AML-193 (cell line): ENCODE data around the gene WFIKKN2.
A peak's percentile ranks its signal among the peaks of the same experiment; 100 is the strongest.

ENCODE experiments used
- DNase-seq, 2 experiments: peaks; one replicate each; lab custom pipeline; 2025; lab: John Stamatoyannopoulos, UW

WFIKKN2 gene

DNA sequence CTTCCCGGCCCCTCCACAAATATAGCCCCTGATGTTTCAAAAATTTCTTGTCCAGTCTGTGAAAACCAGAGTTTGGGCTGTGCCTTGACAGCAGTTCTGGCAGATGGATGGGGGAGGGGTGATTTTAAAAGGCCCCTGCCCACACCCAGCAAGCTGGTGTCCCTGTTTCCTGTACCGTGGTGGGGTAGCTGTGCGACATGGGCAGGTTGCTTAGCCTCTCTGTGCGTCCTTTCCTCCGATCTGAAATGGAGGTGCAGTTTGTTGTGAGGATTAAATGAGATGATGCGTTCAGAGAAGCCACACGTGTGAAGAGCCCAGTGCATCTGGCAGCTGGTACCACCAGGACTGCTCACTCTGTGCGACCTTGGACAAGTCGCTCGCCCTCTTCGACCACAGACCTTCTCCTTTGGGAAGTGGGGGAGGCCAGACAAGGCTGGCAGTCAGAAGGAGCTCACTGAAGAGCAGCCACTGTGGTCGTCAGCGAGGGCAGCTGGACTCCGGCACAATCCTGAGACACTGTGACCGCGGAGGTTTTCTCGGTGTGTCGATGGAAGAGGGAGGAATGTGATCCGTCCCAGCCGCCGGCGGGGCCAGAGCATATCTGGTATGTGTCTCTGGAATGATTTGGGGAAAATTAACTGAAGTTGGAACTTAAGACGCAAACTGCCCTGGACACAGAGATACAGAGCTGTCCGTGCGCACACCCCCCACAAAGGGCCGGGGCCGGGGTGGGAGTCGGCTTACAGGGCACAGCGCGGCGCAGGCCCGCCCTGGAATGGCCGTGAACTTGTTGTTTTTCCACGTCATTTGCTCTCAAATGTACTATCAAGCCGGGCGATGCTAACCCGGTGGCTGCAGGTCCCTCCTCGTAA, 721 bp upstream of the WFIKKN2 start:
- no peak for DNase-seq

DNA sequence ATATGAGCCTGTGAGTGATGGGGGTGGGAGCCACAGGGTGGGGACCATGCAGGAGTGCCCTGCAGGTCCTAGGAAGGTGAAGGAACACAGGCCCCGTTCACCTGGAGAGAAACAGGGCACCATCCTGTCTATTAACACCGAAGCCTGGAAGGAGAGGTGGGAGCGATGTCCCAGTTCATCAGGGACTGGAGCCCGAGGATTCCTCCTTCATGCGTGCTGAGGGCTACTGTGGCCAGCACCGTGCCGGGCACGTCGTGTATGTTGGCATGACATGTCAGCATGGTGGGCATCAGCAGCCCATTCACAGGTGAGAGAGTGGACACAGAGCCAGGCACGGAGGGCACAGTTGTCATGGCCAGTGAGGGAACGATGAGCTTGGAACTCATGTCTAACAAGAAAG, 1.4 kb downstream of the WFIKKN2 start:
- no peak for DNase-seq

DNA sequence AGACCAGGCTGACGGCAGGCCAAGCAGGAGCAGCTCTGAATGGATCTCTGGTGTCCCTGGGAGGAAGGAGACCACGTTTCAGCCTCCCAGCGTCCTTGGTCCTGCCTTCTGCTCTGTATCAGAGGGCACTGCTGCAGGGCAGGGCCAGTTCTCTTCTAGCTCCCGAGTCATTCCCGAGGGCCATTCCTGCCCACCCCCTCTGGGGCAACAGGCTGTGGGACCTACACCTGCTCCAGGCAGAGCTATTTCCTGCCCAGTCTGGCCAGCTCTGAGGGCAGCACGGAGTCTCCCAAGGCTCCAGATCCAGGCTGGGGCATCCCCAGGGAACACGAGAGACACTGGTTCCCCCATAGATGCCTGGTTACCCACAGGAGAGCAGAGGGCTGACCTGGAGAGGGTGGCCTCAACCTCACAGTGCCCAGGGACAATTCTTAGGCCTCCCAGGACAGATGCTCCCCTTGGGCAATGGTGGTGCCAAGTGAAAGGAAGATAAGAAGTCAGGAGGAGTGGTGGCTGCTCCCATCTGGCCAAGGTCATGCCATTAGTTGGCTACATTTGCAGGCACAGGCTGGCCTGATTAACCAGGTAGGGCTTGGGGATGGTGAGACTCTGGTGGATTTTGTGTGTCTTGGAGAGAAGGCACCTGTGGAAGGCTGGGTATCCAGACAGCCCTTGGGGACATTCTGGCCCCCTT, 2.0 kb downstream of the WFIKKN2 start:
- DNase-seq, result no peak

DNA sequence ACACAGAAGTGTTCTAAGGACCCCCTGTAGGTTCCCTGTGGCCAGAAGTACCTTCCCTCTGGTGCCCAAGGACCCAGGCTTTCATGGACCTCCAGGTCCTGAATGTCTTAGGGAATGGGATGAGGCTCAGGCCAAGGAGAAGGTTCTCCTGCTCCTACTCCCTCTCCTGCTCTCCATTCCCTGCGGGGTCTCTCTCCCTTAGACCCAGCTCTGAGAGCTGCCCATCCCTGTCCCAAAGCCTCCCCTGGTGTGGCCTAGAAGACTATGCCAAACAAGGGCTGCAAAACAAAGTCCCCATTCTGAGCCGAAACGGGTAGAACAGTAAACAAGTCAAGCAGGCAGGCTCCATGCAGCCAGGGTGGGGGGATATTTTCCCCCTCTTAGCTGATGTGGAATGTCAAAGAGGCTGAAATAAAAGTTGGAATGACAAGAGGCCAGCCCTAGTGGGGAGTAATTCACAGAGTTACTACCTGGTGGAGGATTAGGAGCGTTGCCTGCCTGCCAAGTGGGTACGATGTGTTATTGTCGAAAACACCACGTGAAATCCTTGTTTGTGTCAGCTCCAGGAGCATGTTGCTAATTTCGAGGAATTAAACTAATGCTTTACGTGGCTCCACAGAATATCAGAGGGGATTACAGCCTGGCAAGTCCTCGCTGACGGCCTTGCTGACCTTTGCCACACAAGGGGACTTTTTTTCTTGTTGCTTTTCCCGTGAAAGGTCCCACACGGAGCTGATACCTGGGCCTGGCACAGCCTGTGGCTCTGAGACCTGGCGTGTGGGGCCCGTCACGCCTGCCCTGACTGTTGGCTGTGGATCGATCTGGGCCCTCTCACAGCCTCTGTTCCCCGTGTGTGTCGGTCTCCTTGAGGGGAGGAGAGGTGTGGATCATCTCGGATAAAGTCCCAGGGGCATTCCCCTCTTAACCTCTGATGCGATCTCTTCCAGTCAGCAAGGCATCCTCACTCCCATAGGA, 2.9 kb downstream of the WFIKKN2 start:
- no peak for DNase-seq

DNA sequence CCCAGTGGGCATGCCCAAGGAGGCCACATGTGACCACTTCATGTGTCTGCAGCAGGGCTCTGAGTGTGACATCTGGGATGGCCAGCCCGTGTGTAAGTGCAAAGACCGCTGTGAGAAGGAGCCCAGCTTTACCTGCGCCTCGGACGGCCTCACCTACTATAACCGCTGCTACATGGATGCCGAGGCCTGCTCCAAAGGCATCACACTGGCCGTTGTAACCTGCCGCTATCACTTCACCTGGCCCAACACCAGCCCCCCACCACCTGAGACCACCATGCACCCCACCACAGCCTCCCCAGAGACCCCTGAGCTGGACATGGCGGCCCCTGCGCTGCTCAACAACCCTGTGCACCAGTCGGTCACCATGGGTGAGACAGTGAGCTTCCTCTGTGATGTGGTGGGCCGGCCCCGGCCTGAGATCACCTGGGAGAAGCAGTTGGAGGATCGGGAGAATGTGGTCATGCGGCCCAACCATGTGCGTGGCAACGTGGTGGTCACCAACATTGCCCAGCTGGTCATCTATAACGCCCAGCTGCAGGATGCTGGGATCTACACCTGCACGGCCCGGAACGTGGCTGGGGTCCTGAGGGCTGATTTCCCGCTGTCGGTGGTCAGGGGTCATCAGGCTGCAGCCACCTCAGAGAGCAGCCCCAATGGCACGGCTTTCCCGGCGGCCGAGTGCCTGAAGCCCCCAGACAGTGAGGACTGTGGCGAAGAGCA, 4.4 kb downstream of the WFIKKN2 start:
- no peak for DNase-seq

DNA sequence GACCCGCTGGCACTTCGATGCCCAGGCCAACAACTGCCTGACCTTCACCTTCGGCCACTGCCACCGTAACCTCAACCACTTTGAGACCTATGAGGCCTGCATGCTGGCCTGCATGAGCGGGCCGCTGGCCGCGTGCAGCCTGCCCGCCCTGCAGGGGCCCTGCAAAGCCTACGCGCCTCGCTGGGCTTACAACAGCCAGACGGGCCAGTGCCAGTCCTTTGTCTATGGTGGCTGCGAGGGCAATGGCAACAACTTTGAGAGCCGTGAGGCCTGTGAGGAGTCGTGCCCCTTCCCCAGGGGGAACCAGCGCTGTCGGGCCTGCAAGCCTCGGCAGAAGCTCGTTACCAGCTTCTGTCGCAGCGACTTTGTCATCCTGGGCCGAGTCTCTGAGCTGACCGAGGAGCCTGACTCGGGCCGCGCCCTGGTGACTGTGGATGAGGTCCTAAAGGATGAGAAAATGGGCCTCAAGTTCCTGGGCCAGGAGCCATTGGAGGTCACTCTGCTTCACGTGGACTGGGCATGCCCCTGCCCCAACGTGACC, 5.0 kb downstream of the WFIKKN2 start:
- DNase-seq, result no peak

DNA sequence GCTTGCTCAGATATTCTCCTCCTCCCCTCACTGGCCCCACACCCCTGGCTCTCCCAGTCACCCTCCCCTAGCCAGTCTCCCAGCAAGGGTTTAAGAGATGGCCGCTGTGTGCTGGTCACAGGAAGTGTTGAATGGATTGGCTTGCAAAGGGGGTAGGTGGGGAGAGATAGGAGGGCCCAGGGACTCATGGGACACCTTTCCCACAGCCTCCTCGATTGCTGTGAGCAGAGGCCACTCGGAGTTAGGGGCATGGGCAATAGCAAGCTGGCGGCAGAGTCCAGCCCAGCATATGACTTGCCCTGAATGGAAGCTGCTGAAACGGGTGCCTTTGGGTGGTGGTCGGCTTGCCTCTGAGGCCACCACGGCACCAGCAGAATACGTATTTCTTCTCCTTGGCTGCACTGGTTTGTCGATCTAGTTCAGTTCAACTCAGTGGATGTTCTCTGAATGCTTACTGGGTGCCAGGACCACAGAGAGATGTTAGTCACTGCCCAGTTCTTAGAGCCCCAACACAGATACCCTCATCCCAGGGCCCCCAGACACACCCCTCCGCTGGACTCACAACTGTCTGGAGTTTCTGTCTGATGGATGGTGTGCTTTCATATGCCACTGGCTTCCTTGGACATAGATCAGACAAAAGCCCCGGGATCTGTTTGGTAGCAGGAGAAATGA, 6.0 kb downstream of the WFIKKN2 start:
- DNase-seq, result no peak

DNA sequence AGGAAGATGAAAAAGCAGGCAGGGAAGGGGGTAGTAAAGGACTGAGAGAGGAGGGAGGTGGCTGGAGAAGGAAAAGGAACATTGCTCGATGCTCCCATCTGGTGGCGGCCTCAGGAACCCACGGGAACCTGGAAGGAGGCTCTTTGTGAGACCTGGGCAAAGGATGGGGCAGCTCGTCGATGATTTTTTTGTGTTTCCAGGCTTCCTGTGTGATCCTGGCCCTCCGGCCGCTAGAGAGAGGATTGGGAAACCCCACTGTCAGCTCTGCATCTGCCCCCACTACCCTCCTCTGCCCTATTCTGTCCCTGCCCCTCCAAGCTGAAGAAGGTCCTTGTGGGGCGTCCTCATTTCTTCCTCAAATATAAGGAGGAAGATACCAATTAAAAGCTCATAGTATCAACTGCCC, 6.6 kb downstream of the WFIKKN2 start:
- peak; percentile 53 to 65 for DNase-seq

DNA sequence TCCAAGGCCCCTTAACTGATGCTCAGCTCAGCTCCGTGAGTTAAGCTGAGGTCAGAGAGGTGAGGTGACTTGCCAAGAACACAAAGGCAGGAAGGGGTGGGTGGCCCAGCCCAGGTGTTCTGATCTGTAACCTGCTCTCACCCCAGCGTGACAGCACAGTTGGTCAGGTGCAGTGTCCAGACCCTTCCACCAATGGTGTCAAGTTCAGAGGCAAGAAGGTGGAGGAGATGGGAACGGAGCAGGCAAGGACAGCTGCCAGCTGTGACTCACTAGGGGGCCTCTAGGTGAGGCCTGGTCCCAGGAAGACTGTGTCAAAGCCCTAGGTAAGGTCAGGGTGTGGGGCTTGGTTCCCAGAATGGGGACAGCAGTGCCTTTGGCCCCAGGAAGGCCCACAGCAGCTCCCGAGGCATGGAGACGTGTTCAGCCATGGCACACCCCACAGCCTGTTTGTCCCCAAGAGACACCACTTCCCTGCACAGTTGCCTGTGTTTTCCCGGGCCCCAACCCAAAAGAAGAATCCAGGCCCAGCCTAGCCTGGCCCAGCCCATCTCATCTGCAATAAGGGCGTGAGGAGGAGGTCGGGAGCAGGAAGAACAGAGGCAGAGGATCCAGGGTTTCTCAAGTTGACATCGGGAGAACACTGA, 7.2 kb downstream of the WFIKKN2 start:
- DNase-seq, result no peak

DNA sequence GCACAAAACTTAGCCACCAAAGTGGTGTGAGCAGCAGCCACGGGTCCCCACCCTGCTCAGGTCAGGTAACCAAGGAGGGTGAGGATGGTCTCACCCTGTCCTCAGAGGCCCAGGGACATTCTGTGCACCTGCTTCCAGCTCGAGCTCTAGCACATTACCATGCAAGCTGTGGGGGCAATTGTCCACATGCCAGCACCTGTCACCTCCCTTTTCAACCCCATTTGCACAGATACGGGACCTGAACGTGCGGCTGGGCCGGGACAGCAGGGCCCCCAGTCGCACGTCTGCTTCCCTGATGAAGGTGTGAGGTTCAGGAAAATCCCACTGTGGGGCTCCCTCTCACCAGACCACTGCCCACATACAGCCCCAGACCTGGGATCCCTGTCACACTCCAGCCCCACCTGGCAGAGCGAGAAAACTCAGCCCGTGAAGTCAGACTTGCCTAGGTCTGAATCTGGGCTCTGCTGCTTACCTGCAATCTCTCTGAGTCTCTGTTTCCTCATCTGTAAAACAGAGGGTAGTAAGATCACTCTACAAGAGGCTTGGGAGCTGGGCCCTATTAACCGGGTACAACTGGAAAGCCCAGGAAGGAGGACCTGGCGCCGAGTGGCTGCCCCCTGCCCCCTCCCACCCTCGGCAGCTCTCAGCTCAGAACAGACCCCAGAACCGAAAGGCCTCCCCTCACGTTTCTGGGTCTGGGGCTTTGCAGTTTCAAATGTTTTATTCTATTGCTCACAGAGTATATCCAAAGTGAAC, 7.9 kb downstream of the WFIKKN2 start:
- DNase-seq, result no peak

DNA sequence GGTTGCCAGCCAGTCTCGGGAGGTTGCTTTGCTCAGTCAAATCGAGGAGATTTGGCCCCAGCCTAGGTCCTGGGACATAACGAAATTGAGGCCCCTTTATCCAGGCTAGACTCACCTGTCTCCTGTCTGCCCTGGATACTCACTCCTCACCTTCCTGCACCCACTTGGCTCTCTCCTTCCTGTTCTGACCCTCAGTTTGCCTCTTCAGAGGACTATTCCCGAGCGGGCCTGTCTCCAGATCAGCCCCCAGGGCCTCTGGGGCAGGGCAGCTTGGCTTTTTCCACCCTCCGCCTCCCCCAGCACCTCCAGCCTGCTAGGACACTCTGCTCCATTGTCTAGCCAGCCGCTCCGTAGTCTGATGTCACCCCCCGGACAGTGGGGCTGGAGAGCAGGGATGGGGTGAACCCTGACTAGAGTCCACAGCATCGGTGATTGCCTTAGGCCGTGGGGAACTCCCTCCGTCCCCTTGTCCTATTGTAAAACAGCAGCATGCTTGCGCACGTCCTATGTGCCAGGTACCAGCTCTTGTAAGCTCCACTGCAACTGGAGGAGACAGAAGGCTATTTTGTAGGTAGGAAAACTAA, 8.8 kb downstream of the WFIKKN2 start:
- DNase-seq, result no peak

DNA sequence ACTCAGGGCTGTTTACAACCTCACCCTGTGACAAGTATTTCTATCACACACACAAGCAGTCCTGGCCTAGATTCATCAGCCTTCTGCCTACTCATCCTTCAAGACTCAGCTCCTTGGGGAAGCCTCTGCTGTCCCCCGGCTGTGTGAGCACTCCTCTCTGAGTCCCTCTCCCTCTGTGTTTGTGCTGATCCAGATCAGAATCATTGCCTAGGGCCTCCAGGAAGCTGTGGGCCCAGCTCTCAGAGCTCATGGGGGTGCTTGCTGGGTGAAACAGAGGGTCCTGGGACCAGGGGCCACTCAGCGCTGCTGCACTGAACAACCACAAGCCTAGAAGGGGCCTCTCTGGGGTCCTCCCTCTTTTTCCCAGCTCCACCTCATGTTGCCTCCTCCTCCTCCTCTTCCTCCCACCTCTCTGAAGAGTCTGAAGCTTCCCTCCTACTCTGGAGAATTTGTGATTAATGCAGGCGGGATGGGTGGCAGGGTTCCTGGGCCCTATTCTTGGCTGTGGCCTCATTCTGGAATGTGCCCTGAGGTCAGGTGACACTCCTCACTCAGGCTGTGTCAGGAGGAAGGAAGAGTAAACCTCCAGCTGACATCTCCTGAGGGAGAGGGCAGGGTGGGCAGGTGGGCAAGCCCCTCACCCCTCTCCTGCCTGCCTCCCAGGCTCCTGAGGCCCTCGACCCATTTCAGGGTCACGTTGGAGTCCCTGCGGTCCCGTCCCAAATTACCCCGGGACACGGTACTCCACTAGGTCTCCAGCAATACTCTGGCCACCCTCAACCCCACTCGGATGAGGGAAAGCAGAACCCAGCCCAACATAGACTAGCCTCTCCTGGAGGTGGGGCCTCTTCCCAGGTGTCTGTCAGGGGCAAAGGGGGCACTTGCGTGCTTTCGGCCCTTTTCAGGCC, 10.1 kb downstream of the WFIKKN2 start:
- no peak for DNase-seq

DNA sequence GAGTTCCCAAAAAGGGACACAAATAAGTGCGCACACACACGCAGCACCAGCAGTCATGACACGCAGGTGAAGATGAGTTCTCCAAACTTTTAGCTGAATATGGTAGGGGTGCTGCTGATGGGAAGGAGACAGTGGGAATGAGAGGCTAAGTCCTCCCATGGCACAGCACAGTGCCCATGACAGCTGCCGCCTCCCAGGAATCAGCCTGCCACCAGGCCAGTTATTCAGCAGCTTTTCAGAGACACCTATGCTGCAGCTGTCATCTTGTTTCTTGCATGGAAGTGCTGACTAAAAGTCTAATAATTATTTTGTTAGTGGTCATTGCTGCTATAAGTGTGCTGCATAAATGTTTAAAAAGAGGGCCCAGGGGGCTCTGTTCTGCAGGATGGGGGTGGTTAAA, 12.2 kb downstream of the WFIKKN2 start:
- no peak for DNase-seq

DNA sequence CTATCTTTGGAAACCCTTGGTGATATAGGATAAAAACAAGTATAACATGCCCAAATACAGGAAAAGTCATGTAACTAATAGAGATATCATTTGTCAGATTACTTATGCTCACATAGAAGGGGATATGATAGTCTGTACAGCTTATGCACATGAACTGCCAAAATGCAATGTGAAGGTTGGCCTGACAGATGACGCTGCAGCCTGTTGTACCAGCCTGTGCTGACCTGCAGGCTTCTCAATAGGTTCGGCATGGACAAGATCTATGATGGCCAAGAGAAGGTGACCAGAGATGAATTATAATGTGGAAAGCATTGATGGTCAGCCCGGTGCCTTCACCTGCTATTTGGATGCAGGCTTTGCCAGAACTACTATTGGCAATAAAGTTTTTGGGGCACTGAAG, 12.7 kb downstream of the WFIKKN2 start:
- DNase-seq, result no peak

DNA sequence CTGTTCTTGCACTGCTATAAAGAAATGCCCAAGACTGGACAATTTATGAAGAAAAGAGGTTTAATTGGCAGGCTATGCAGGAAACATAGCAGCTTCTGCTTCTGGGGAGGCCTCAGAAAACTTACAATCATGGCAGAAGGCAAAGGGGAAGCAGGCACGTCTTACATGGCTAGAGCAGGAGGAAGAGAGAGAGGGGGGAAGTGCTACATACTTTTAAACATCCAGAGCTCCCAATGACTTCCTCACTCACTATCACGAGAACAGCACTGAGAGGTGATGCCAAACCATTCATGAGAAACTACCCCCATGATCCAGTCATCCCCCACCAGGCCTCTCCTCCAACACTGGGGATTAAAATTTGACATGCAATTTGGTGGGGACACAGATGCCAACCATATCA, 13.3 kb downstream of the WFIKKN2 start:
- peak; percentile 12 to 15 for DNase-seq

DNA sequence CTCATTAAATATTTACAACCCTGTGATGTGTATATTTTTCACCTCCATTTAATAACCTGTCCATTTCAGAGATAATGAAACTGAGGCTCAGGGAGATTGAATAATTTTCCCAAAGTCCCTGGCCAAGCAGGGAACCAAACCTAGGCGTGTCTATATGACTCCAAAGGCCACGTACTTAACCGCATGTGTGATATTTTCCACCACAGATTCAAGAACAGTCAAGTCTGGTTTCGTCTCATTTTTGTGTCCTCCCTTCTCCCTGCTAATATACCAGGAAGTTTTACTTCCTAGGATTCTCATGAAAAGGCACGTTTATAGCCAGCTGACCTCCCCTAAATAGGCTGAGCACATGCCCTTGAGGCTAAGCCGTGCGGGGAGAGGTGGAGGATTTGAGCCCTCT, 15.3 kb downstream of the WFIKKN2 start:
- DNase-seq, result no peak

DNA sequence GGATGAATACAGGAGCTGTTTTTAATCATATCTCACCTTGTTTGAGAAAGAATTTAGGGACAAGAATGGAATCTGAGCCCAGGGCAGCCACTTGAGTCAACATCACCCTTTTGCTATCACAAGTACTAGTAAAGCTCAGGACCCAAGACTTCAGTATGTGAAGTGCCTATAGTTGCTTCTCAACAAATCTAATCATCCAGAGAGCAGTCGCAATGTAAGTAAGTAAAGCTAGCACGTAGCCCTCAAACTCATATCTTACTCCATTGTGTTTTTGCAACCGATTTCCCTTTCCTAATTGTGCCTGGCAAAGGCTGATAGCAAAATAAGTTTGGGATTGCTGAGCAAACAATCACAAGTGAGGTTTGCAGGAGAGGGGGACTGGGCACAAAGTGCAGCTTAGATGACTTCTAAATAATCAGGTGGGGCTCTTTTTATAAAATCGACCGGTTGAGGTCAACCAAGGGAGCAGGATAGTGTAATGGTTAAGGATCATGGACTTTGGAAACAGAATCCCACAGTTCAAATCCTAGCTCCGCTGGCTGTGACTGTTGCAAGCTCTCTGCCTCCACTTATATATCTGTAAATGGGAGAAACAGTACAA, 17.7 kb downstream of the WFIKKN2 start:
- no peak for DNase-seq

DNA sequence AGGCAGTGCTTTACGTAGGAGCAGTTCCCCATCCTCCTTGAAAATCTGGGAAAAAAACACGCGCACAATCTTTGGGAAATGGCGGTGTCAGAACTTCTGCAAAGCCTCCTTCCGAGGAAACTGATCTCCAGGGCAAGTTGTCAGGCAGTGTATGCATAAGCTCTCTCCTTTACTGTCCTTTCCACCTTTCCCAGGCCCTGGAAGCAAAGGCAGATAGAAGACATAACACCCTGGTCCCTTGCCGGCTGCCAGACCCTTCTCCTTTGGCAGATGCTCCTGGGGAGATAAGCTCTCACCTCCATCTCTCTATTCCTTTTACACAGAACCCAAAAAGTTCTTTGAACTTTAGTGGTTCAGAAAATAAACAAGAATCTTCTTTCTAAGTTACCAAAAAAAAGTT, 18.4 kb downstream of the WFIKKN2 start:
- DNase-seq, result no peak
